GM12878 (cell line): ENCODE data around the gene CTNNA2. TPM values are rescaled to one million over a fixed set of nuclear protein-coding genes. Genes with fewer than 3 reads are reported as not detected.

ENCODE experiments used
- ATAC-seq: fragments of 200-7000 bp; cut with Tn5 transposase; 3 replicates; pipeline ENCODE4 v1.9.1; 2020; ENCODE audit warnings: mild to moderate bottlenecking, moderate library complexity
- BruUV-seq: library from RNA; stranded (reverse); fragments of 400-500 nt; replicated peaks from 2 replicates; lab custom pipeline; 2021; lab: Mats Ljungman, UMichigan
- CTCF ChIA-PET: fragments of 300-600 bp; sonication (Branson Sonifier 250); formaldehyde crosslinking; extraction: SDS; loops from one replicate; lab custom pipeline; 2021; ENCODE audit warnings: inconsistent platforms; lab: Yijun Ruan, JAX
- POLR2A ChIA-PET: fragments of 350-600 bp; formaldehyde crosslinking; extraction: SDS; loops from one replicate; lab custom pipeline; 2021; ENCODE audit warnings: inconsistent platforms; lab: Charles Lee
- RAD21 ChIA-PET: fragments of 300-600 bp; sonication (Branson Sonifier 250); formaldehyde crosslinking; loops from one replicate; lab custom pipeline; 2023; ENCODE audit warnings: antibody characterized with exemption; ENCODE audit not compliant: unreplicated experiment; lab: Charles Lee
- SMC1A ChIA-PET: fragments of 300-600 bp; sonication (Branson Sonifier 250); formaldehyde crosslinking; loops from one replicate; lab custom pipeline; 2023; ENCODE audit not compliant: unreplicated experiment, uncharacterized antibody; lab: Charles Lee
- DNase-seq: peaks from one replicate; pipeline ENCODE4 v3.0.0-alpha.2; 2011; ENCODE audit warnings: low read depth, low spot score
- FAIRE-seq: peaks from 3 replicates; lab custom pipeline; 2011; peaks lifted over from hg19 to GRCh38; lab: Jason Lieb, UNC
- H2AFZ ChIP-seq: 2 replicates; pipeline ENCODE4 v1.6.0; 2011; ENCODE audit warnings: low read depth, low read length, control low read depth; ENCODE audit not compliant: control insufficient read depth
- H3K27ac ChIP-seq: 2 replicates; pipeline ENCODE4 v1.5.1; 2011; ENCODE audit warnings: control low read depth; ENCODE audit not compliant: control insufficient read depth, insufficient read depth
- H3K27me3 ChIP-seq, 2 experiments: replicated peaks in 1 of 2; 2 replicates each; pipeline versions ENCODE4 v1.6.0 to v1.6.1; 2011; ENCODE audit warnings: low read length in 1 of 2; ENCODE audit not compliant: control insufficient read depth in 2 of 2, insufficient read depth in 2 of 2
- H3K36me3 ChIP-seq, 2 experiments: 2 replicates each; pipeline ENCODE4 v1.5.1; 2011; ENCODE audit warnings: low read length in 1 of 2; ENCODE audit not compliant: control insufficient read depth in 2 of 2, insufficient read depth in 2 of 2
- H3K4me1 ChIP-seq: 2 replicates; pipeline ENCODE4 v1.6.1; 2011; ENCODE audit warnings: mild to moderate bottlenecking, low read length, moderate library complexity, mixed read lengths; ENCODE audit not compliant: control insufficient read depth, insufficient read depth
- H3K4me2 ChIP-seq: 2 replicates; pipeline ENCODE4 v1.6.0; 2011; ENCODE audit warnings: control low read depth; ENCODE audit not compliant: control insufficient read depth, insufficient read depth
- H3K4me3 ChIP-seq: fragments of 200-600 bp; sonication (generic); 2 replicates; pipeline ENCODE4 v1.5.1; 2016
- H3K79me2 ChIP-seq: 2 replicates; pipeline ENCODE4 v1.6.0; 2011; ENCODE audit warnings: low read length; ENCODE audit not compliant: control insufficient read depth, insufficient read depth
- H3K9ac ChIP-seq: 2 replicates; pipeline ENCODE4 v1.8.0; 2011; ENCODE audit warnings: low read length, control low read depth, mixed read lengths; ENCODE audit not compliant: control insufficient read depth, insufficient read depth
- H3K9me3 ChIP-seq: replicated peaks from 3 replicates; pipeline ENCODE4 v1.5.1; 2011; ENCODE audit warnings: mild to moderate bottlenecking, low read length; ENCODE audit not compliant: control insufficient read depth, insufficient read depth
- H4K20me1 ChIP-seq: 2 replicates; pipeline ENCODE4 v1.6.0; 2011; ENCODE audit not compliant: control insufficient read depth, insufficient read depth
- ATF7 ChIP-seq: fragments of 450-650 bp; IDR thresholded peaks from 2 replicates; pipeline ENCODE4 v1.6.1; 2016; ENCODE audit warnings: low read depth, mild to moderate bottlenecking
- EED ChIP-seq: sonication (generic); IDR thresholded peaks from 2 replicates; pipeline ENCODE4 v1.6.1; 2016; ENCODE audit warnings: antibody characterized with exemption, low read depth
- NRF1 ChIP-seq: conservative IDR thresholded peaks from 2 replicates; pipeline ENCODE4 v1.6.1; 2011; ENCODE audit warnings: mild to moderate bottlenecking, low read depth, low read length, improper control_type of control experiment
- POLR2AphosphoS5 ChIP-seq: IDR thresholded peaks from 2 replicates; pipeline ENCODE4 v1.6.1; 2011; ENCODE audit warnings: mild to moderate bottlenecking, low read length, inconsistent platforms
- SUZ12 ChIP-seq: fragments of 200-600 bp; sonication (generic); IDR thresholded peaks from one replicate; pipeline ENCODE4 v1.6.1; 2018; ENCODE audit warnings: antibody characterized with exemption, mild to moderate bottlenecking; ENCODE audit not compliant: unreplicated experiment
- ZNF207 ChIP-seq: fragments of 450-650 bp; IDR thresholded peaks from 2 replicates; pipeline ENCODE4 v1.6.1; 2014; ENCODE audit warnings: antibody characterized with exemption, mild to moderate bottlenecking, borderline replicate concordance
- ZNF274 ChIP-seq: IDR thresholded peaks from one replicate; pipeline ENCODE4 v1.8.0; 2011; ENCODE audit not compliant: insufficient read length, insufficient read depth
- WGBS: methylation state at CpG from one replicate; pipeline ENCODE4 v1.1.6; 2016; ENCODE audit warnings: low lambda C conversion rate; ENCODE audit not compliant: insufficient replicate concordance, insufficient coverage; ENCODE audit errors: missing lambda C conversion rate; 5-methylcytosine and 5-hydroxymethylcytosine counted together
- in situ Hi-C: fragments of 300-500 bp; cut with MboI; formaldehyde crosslinking; loops from 9 replicates; pipeline ENCODE4 v1.14.3; 2018; ENCODE audit warnings: mixed read lengths
- intact Hi-C: fragments of 100-400 bp; cut with micrococcal nuclease; formaldehyde crosslinking; loops from one replicate; pipeline ENCODE4 v1.14.2; 2022; ENCODE audit not compliant: unreplicated experiment
- polyA plus RNA-seq, 11 experiments: library from polyadenylated mRNA; depleted of rRNA in 4 of 11; unstranded in 6 of 11; stranded (reverse) in 5 of 11; fragments of >200 nt; fragmentation: Nextera tagmentation in 4 of 11; fragmentation: Illumina TruSeq in 1 of 11; extraction: Ambion mirVana in 4 of 11; extraction: Trizol in 1 of 11; gene quantifications; 1 replicate in 1 of 11; 2 replicates in 10 of 11; pipeline versions ENCODE4 v1.2.1 to v1.2.3, GENCODE V29; 2011 to 2016; ENCODE audit warnings: inconsistent platforms in 2 of 11, missing spikeins in 2 of 11, low read depth in 1 of 11
- total RNA-seq, 4 experiments: library from RNA; depleted of rRNA in 3 of 4; stranded (reverse); fragments of >200 nt in 3 of 4; fragmentation: Illumina TruSeq in 1 of 4; extraction: Trizol in 1 of 4; gene quantifications; 2 replicates each; pipeline versions ENCODE4 v1.2.1 to v1.2.3, GENCODE V29; 2013 to 2021
- TF ChIP-seq, protein P1 (sequence below): fragments of 450-650 bp; formaldehyde crosslinking; IDR thresholded peaks from 2 replicates; pipeline ENCODE4 v1.5.0; 2022; ENCODE audit warnings: mild to moderate bottlenecking, missing genetic modification characterization
- TF ChIP-seq, protein P2 (sequence below): IDR thresholded peaks from 2 replicates; pipeline ENCODE4 v1.6.1; 2011; ENCODE audit warnings: low read depth, low read length, improper control_type of control experiment, borderline replicate concordance
- TF ChIP-seq, protein P3 (sequence below): fragments of 450-650 bp; conservative IDR thresholded peaks from 2 replicates; pipeline ENCODE4 v1.6.1; 2017; ENCODE audit warnings: mild to moderate bottlenecking, moderate library complexity
- TF ChIP-seq, protein P4 (sequence below): IDR thresholded peaks from 2 replicates; pipeline ENCODE4 v1.6.1; 2011; ENCODE audit warnings: borderline replicate concordance, low read depth, mild to moderate bottlenecking, moderate library complexity, low read length; ENCODE audit not compliant: insufficient read depth, poor library complexity, severe bottlenecking
- TF ChIP-seq, protein P5 (sequence below): fragments of 450-650 bp; IDR thresholded peaks from 2 replicates; pipeline ENCODE4 v1.6.1; 2017; ENCODE audit warnings: borderline replicate concordance

Gene CTNNA2
- total and polyA plus RNA-seq, 10 of the 15 experiments (the other 5 are each of a cell fraction or from before 2014, with no cell fraction given): 2.4 to 36.2 (median 6.6) TPM

DNA sequence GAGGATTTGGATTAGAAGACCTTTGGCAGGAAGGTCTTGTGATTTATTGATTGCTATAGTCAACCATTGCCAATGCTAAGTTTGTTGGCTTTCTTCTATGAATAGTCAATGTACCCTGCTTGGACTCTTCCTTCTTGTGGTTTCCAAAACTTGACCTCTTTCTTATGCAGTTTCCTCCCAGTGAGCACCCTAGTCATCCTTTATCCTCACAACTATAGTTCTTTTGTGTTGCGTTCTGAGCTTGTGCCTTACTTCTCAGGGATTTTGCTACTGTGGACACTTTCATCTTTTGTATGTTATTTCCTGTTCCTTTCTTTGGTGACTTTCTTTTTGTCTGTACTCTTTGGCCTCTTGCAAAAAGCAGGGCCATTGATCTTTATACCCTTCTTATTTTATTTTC lies 623.5 kb downstream of the CTNNA2 start (continued):
- TF ChIP-seq, protein P1, sequence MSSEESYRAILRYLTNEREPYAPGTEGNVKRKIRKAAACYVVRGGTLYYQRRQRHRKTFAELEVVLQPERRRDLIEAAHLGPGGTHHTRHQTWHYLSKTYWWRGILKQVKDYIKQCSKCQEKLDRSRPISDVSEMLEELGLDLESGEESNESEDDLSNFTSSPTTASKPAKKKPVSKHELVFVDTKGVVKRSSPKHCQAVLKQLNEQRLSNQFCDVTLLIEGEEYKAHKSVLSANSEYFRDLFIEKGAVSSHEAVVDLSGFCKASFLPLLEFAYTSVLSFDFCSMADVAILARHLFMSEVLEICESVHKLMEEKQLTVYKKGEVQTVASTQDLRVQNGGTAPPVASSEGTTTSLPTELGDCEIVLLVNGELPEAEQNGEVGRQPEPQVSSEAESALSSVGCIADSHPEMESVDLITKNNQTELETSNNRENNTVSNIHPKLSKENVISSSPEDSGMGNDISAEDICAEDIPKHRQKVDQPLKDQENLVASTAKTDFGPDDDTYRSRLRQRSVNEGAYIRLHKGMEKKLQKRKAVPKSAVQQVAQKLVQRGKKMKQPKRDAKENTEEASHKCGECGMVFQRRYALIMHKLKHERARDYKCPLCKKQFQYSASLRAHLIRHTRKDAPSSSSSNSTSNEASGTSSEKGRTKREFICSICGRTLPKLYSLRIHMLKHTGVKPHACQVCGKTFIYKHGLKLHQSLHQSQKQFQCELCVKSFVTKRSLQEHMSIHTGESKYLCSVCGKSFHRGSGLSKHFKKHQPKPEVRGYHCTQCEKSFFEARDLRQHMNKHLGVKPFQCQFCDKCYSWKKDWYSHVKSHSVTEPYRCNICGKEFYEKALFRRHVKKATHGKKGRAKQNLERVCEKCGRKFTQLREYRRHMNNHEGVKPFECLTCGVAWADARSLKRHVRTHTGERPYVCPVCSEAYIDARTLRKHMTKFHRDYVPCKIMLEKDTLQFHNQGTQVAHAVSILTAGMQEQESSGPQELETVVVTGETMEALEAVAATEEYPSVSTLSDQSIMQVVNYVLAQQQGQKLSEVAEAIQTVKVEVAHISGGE (CRISPR knock-in tag): no peak
- TF ChIP-seq, protein P2, sequence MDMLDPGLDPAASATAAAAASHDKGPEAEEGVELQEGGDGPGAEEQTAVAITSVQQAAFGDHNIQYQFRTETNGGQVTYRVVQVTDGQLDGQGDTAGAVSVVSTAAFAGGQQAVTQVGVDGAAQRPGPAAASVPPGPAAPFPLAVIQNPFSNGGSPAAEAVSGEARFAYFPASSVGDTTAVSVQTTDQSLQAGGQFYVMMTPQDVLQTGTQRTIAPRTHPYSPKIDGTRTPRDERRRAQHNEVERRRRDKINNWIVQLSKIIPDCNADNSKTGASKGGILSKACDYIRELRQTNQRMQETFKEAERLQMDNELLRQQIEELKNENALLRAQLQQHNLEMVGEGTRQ: no peak
- TF ChIP-seq SUZ12: no peak

DNA sequence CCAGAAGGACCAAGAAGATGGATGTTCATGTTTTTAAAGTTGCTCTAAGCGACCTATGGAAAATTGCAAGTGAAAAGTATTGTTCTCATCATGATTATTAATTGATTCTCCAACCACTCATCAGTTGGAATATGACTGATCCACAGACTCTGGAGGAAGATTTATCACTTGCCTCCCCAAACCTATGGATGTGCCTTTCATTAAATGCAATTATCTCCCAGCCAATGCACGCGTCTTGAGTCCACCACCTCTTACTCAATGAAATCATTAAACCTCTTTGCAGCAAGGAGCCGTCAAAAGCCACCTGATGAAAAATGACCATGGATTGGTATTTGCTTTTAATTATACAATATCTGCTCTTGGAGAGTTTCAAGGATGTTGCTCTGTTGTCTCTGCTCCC lies 626.1 kb downstream of the CTNNA2 start:
- FAIRE-seq (no peak), DNase-seq (no peak), ATAC-seq (no peak)
- CTCF ChIA-PET: no interaction called here
- Histone ChIP-seq H3K27me3 (no peaks in the 10 kb centered on the region; a peak in 1 of 4 replicates), H3K9me3 (no peaks in the 10 kb centered on the region), H3K4me2 (no peak overlapping the region), H3K4me3 (no peak overlapping the region), H3K9ac (no peak overlapping the region), H4K20me1 (no peaks in the 10 kb centered on the region), H3K27ac (no peak overlapping the region), H3K4me1 (no peaks in the 10 kb centered on the region), H3K36me3 (no peaks in the 10 kb centered on the region), H3K79me2 (no peaks in the 10 kb centered on the region), H2AFZ (no peak overlapping the region)
- POLR2A ChIA-PET: no interaction called here
- SMC1A ChIA-PET: no interaction called here
- no TSS peak for BruUV-seq
- in situ Hi-C loops: no loop called here
- intact Hi-C loops: no loop called here
- TF ChIP-seq, protein P3, sequence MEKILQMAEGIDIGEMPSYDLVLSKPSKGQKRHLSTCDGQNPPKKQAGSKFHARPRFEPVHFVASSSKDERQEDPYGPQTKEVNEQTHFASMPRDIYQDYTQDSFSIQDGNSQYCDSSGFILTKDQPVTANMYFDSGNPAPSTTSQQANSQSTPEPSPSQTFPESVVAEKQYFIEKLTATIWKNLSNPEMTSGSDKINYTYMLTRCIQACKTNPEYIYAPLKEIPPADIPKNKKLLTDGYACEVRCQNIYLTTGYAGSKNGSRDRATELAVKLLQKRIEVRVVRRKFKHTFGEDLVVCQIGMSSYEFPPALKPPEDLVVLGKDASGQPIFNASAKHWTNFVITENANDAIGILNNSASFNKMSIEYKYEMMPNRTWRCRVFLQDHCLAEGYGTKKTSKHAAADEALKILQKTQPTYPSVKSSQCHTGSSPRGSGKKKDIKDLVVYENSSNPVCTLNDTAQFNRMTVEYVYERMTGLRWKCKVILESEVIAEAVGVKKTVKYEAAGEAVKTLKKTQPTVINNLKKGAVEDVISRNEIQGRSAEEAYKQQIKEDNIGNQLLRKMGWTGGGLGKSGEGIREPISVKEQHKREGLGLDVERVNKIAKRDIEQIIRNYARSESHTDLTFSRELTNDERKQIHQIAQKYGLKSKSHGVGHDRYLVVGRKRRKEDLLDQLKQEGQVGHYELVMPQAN: no peak
- TF ChIP-seq, protein P4, sequence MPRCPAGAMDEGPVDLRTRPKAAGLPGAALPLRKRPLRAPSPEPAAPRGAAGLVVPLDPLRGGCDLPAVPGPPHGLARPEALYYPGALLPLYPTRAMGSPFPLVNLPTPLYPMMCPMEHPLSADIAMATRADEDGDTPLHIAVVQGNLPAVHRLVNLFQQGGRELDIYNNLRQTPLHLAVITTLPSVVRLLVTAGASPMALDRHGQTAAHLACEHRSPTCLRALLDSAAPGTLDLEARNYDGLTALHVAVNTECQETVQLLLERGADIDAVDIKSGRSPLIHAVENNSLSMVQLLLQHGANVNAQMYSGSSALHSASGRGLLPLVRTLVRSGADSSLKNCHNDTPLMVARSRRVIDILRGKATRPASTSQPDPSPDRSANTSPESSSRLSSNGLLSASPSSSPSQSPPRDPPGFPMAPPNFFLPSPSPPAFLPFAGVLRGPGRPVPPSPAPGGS: no peak
- TF ChIP-seq POLR2AphosphoS5 (no peak), ATF7 (no peak), ZNF207 (no peak), ZNF274 (no peak), EED (no peak), NRF1 (no peak)
- TF ChIP-seq, protein P5, sequence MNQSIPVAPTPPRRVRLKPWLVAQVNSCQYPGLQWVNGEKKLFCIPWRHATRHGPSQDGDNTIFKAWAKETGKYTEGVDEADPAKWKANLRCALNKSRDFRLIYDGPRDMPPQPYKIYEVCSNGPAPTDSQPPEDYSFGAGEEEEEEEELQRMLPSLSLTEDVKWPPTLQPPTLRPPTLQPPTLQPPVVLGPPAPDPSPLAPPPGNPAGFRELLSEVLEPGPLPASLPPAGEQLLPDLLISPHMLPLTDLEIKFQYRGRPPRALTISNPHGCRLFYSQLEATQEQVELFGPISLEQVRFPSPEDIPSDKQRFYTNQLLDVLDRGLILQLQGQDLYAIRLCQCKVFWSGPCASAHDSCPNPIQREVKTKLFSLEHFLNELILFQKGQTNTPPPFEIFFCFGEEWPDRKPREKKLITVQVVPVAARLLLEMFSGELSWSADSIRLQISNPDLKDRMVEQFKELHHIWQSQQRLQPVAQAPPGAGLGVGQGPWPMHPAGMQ: no peak
- RAD21 ChIA-PET: no interaction called here
- WGBS: 62% methylated on average over 4 of the region's 4 CpGs
